NCI-H2081 treated with DMSO at 0.1 percent for 48 hours (cell line): ENCODE measurements around the gene AK5.

Source experiments
- DNase-seq: peaks from one replicate; lab custom pipeline; 2025; lab: John Stamatoyannopoulos, UW

AK5 gene, protein sequence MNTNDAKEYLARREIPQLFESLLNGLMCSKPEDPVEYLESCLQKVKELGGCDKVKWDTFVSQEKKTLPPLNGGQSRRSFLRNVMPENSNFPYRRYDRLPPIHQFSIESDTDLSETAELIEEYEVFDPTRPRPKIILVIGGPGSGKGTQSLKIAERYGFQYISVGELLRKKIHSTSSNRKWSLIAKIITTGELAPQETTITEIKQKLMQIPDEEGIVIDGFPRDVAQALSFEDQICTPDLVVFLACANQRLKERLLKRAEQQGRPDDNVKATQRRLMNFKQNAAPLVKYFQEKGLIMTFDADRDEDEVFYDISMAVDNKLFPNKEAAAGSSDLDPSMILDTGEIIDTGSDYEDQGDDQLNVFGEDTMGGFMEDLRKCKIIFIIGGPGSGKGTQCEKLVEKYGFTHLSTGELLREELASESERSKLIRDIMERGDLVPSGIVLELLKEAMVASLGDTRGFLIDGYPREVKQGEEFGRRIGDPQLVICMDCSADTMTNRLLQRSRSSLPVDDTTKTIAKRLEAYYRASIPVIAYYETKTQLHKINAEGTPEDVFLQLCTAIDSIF

DNA sequence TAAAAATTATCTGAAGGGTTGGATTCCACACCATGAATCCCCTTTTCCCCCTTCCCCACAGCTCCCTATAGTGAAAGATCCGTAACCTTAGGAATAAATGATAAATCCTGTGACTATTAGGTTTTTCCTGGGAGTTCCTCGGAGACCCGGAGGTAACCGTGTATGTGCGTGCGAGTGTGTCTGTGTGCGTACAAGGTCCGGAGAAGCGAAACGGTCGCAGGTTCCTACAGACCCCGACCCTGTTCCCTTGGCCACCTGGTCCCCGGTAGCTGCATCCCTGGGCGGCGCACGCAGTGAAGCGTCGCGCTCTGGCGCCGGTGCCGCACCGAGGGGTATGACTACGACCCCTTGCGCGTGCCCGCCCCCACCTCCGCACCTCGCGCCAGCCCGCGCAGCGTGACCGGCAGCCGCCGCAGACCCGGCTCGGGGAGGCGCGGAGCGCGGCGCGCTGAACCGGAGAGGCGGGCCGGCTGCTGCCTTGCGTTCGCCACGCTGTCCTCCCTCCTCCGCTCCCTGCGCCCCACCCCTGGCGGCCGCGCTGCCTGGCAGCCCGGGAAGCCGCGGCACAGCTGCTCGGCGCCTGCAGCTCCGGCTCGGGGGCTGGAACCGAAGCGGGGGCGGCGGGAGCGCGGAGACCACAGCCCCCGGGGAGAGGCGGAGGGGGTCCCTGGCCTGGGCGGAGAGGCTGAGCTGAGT lies at the start of gene AK5:
Gene AK5, plus strand, starts transcription at position 529 of the 696 bp plus-strand sequence. CDS start 295 bp downstream, outside the sequence.
- no peak for DNase-seq

- DNase-seq, result no peak
Measured at GRCh38 chr1:77232829-77233228, 49.0 kb upstream of the AK5 start.

DNA sequence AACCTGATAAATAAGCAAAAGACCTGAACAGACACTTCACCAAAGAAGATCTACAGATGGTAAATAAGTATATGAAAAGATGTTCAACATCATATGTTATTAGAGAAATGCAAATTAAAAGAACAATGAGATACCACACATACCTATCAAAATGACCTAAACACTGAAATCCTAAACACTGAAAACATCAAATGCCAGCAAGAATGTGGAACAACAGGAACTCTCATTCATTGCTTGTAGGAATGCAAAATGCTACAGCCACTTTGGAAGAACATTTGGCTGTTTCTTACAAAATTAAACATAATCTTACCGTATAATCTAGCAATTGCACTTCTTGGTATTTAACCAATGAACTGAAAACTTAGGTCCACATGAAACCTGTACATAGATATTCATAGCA lies 47.7 kb upstream of the AK5 start:
- no peak for DNase-seq

- no peak for DNase-seq
Measured at GRCh38 chr1:77234943-77235342, 46.9 kb upstream of the AK5 start.

- DNase-seq, result no peak
Measured at GRCh38 chr1:77238462-77238861, 43.4 kb upstream of the AK5 start.

DNA sequence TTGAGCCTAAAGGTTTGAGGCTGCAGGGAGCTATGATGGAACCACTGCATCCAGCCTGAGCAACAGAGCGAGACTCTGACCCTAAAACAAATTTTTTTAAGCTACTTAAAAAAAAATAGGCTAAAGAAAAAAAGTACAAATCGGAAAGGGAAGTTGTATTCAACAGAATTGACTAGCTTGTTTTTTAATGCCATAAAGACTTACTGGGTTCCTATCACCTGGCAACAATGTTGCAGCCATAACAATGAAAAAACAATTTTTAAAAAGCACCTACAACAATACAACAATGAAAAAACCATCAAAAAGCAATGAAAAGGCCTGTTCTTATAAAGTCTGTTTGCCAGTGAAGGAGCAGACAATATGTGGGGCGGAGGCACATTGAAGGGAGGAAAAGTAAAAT lies 42.5 kb upstream of the AK5 start:
- DNase-seq, result no peak

DNA sequence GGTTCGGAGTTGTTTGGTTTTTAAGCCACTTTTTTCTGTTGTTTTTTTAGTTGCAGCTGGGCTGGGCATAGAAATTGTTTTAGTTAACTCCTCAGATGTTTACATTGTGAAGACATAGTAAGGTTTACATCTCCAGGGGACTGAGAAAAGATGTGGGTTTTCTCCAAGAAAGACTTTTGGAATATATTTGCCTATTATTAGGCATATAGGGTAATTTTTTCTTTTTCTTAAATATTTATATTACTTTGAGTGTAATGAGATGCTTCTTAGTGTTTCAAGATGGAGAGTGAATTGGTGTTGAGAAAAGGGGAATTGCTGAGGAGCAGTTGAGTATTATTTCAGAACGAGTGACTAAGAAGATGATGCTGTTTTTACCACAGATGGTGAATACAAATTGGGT lies 36.0 kb upstream of the AK5 start:
- DNase-seq, result no peak

GRCh38 chr1:77250126-77250525 lies 31.7 kb upstream of the AK5 start:
- DNase-seq, result no peak

- no peak for DNase-seq
Measured at GRCh38 chr1:77253211-77253610, 28.6 kb upstream of the AK5 start.

DNA sequence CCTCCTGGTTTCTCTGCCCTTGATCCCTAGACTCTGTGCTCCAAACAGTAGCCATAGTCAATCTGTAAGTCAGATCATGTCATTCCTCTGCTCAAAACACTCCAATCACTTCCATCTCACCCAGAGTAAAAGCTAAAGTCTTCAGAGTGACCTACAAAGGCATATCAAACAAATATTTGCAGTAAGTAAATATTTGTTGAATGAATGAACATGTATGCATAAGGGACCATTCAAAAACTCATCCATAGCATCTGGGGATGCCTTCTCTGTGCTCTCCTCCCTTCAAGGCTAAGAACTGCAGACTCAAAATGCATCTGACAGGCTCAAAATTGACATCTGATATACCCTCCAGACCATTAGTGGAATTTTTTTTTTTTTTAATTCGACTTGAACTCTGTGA lies 18.1 kb upstream of the AK5 start:
- DNase-seq, result no peak

DNA sequence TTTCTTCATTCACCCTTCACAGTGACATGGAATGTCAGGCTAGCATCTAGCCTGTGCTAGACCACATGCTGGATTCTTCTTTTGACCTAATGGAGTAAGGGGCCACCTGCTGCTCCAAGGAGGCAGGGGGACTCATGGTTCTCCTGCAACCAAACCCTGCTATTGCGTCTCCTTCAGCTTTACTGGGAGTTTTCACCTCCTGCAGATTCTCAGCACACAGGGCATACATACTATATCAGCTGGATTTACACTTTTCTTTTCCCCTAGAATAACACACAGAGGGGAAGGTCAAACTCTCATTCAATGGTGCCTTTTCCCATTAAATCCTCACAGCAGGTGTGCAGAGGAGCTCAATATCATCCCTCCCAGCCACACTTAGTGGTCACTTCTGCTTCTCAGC lies 16.6 kb upstream of the AK5 start:
- no peak for DNase-seq

DNA sequence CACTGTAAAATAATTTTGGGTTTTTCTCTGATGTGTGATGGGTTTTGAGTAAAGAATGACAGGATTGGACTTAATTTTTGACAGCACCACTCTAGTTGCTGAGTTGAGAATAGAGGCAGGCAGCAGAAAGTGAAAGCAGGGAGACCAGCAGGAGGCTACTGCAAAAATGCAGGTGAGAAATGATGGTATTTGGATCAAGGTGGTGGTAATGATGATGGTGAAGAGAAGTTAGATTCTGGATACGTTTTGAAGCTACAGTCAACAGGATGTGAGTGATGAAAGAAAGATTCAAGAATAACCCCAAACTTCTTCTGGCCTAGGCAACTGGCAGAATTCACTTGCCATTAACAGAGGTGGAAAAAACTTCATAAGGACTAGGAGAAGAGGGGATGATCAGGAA lies 14.8 kb upstream of the AK5 start:
- DNase-seq, result no peak

DNA sequence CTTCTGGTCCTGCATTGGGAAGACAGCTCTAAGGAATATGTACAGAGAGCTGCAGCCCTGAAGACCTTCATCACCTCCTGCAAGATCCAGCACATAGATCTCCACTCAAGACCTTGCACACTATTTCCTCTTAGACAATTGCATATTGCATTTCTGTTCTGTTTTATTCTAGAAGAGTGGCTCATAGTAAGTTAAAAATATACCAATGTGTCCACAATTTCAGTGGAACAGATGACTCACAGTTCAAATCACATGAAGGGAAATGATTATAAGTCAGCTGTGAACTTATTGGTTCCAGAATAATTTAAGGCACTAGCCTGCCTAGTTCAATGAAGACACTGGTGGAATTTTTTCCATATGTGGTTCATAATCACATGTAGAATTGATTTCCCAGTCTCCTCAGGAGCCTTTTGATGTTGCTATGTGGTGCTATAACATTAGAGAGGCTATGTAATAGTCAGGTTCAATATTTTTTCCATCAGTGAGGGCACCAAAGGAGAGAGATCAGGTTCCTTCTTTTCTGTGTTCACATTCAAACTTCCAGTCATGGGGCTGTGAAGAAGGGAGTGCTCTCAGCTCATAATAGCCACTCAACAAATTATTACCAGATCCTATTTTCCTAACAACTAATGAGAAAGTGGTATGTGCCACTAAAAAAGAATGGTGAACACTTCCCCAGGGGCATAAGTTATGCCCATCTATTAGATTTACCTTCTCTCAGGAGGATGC lies 9.8 kb upstream of the AK5 start:
- no peak for DNase-seq

DNA sequence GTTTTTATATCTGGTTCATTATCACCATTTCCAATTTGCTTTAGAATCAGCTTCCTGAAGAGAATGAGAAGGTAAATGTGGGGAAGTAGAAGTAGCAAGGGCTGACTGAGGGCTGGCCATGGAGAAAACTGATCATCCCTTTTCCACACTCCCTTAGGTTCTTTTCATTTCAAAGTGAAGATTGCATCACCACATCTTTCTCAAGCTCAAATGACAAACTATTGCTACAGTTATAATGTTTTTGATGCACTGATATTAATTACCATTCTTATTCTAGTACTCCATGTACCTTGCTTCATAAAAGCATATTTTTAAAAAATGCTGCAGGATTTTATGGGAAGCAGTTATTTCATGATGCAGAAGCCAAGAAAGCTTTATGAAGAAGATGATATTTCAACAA lies 7.9 kb upstream of the AK5 start:
- DNase-seq, result no peak

- DNase-seq, result no peak
Measured at GRCh38 chr1:77275194-77275593, 6.6 kb upstream of the AK5 start.

GRCh38 chr1:77276941-77277340 lies 4.9 kb upstream of the AK5 start:
- no peak for DNase-seq

DNA sequence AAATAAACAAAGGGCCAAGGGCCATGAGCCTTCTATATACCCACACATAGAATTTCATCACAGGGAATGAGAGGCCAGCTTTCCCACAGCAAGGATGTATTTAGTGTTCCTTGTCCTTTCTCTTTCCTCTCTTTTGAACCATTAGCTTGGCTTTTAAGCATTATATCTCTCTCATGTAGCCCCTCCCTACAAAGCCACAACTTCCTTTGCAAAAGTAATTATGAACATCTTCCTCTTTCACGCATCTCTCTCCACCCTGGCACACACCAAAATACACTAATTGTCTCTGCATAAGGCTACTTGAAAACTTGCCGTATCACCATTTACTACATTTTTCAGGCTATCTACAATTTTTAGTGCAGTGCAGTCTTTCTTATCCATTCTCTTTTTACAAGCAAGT lies 1.9 kb upstream of the AK5 start:
- DNase-seq, result no peak

DNA sequence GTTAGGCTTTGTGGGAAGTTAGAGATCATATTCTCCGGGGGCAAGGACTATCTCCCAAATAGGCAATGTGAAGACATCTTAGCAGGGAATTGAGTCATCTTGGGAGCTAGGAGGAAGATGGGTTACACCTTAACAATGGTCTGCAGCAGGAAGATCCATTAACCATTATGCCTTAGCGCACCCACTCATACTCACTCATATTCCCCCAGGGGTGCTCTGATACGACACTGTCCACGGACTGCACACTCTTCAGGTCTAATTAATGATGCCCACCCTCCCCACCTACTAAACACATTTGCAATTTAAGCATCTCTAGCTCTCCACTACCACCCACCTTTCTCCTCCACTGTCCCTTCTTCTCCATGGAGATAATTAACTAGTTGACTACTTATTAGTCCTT lies 857 bp upstream of the AK5 start:
- DNase-seq, result no peak

DNA sequence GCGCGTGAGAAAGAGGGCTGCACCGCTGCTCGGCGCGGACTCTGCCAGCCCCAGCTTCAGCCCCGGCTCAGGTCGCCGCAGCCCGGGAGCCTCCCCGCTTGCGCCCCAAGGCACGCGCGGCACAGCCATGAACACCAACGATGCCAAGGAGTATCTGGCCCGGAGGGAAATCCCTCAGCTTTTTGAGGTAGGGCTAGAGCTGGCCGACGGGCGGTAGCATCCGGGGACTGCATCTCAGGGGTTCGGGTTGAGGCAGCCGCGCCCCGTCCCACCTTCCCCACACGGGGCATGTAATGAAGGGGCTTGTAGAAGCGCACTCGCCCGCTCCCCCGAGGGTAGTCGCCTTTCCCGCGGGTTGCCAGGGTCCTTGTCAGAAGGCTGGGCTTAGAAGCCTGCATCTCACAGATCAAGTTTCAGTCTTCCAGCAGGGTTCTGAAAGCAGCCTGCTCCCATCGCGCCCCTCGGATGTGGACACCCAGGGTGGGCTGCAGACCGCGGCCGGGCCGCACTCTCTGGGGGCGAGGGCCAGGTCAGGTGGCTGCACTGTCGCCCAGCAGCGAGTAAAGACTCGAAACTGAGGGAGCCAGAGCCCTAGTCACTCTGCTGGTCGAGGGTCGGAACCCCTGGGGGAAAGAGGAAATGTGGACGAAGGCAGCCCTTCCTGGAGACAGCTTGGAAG lies 507 bp downstream of the AK5 start:
- DNase-seq, result no peak

GRCh38 chr1:77282866-77283539 lies 1.2 kb downstream of the AK5 start:
- no peak for DNase-seq

DNA sequence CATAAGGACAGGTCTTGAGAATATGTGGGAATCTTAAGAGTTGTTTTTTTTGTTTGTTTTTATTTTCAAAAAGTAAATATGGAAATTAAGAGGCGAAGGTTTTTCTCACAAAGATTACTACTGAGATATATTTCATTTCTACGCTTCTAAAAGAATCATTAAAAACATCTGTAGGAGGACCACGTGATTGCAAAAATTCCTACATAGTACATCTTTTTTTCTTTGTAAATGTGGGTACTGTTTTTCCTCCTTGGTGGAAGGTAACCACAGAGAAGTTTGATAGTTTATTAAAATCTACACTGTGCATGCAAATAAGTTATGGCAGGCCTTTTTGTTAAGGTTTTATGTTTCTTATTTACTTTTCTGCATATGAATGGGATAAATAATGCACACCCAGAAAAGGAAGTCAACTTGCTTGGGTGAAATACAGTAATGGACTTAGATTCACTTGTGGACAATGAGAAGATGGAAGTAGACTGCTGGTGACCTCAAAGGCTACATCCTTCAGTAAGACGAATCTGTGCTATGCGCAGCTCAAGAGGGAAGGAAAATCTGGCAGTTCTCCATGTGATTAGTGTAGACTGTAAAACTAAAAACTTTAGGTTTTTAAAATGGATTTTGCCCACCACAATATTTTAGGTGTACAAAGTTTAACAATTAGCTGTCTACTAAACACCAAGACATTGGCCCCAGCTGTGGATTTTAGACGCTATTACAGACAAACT lies 2.0 kb downstream of the AK5 start:
- DNase-seq, result no peak
